ENCODE results near the gene TMEM214.
A peak's percentile ranks its signal among the peaks of the same experiment; 100 is the strongest.

TMEM214 gene

GRCh38 chr2:27010139-27010538 lies 22.6 kb upstream of the TMEM214 start:
- DNase-seq, result no peak

- no peak for DNase-seq
Observed at GRCh38 chr2:27013738-27014137, 19.0 kb upstream of the TMEM214 start.

- DNase-seq, result no peak
Observed at GRCh38 chr2:27014771-27015433, 17.9 kb upstream of the TMEM214 start.

GRCh38 chr2:27016801-27017325 lies 15.9 kb upstream of the TMEM214 start:
- peak; percentile 35 for DNase-seq

GRCh38 chr2:27018142-27018541 lies 14.6 kb upstream of the TMEM214 start:
- DNase-seq, result no peak

- DNase-seq, result no peak
Observed at GRCh38 chr2:27019459-27019858, 13.3 kb upstream of the TMEM214 start.

- no peak for DNase-seq
Observed at GRCh38 chr2:27019931-27020855, 12.6 kb upstream of the TMEM214 start.

- DNase-seq, result no peak
Observed at GRCh38 chr2:27021253-27022049, 11.3 kb upstream of the TMEM214 start.

GRCh38 chr2:27023740-27024139 lies 9.0 kb upstream of the TMEM214 start:
- no peak for DNase-seq

GRCh38 chr2:27024188-27024587 lies 8.6 kb upstream of the TMEM214 start:
- DNase-seq, result no peak

GRCh38 chr2:27024812-27025211 lies 8.0 kb upstream of the TMEM214 start:
- no peak for DNase-seq

GRCh38 chr2:27025281-27025800 lies 7.4 kb upstream of the TMEM214 start:
- DNase-seq, result no peak

- DNase-seq, result no peak
Observed at GRCh38 chr2:27025861-27026851, 6.6 kb upstream of the TMEM214 start.

- no peak for DNase-seq
Observed at GRCh38 chr2:27027211-27027651, 5.5 kb upstream of the TMEM214 start.

- no peak for DNase-seq
Observed at GRCh38 chr2:27029051-27029450, 3.7 kb upstream of the TMEM214 start.

- peak; percentile 1 for DNase-seq
Observed at GRCh38 chr2:27033253-27033852, 588 bp downstream of the TMEM214 start.

- DNase-seq, result no peak
Observed at GRCh38 chr2:27038012-27038411, 5.2 kb downstream of the TMEM214 start.

- DNase-seq, result no peak
Observed at GRCh38 chr2:27038631-27039339, 6.0 kb downstream of the TMEM214 start.

GRCh38 chr2:27039426-27039825 lies 6.7 kb downstream of the TMEM214 start:
- no peak for DNase-seq

GRCh38 chr2:27039871-27040270 lies 7.1 kb downstream of the TMEM214 start:
- DNase-seq, result no peak

All from CD4-positive, alpha-beta T cell treated with Interleukin-21 for 1 hour (primary cell).